Gastroesophageal sphincter (tissue), 3 donors: Measurements from ENCODE around the gene MXD3.

Experiments used
- POLR2A ChIP-seq, 2 donors: fragments of 450-650 bp; IDR thresholded peaks; one replicate each; pipeline ENCODE4 v1.6.1; 2017; ENCODE audit warnings: antibody characterized with exemption in 2 of 2, mild to moderate bottlenecking in 2 of 2, moderate library complexity in 1 of 2
- TF ChIP-seq, protein P1 (sequence below), 4 experiments: fragments of 200-600 bp in 2 of 4; fragments of 450-650 bp in 2 of 4; sonication (generic) in 1 of 4; IDR thresholded peaks; one replicate each; pipeline ENCODE4 v1.5.1; 2017 to 2019; ENCODE audit warnings: antibody characterized with exemption in 4 of 4, mild to moderate bottlenecking in 2 of 4, moderate library complexity in 2 of 4

DNA sequence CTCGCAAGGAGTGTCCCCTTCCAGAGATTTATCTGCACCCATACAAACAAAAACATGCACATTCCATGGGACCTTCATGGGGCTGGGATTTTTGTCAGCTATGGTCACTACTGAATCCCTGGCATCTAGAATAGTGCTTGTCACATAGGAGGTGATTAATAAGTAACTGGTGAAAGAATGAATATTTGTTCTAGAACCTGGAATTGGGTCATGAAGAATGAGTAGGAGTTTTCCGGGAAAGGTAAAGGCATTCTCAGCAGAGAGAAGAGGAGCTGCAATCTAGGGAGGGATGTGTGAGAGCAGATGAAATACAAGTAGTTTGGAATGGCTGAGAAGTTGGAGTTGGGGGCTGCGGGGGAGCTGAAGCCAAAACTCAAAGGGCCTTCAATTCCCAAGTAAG lies 42.6 kb upstream of the MXD3 start:
- no peak for TF ChIP-seq POLR2A (IDR thresholded peaks at IDR 0.05)
- TF ChIP-seq, protein P1, sequence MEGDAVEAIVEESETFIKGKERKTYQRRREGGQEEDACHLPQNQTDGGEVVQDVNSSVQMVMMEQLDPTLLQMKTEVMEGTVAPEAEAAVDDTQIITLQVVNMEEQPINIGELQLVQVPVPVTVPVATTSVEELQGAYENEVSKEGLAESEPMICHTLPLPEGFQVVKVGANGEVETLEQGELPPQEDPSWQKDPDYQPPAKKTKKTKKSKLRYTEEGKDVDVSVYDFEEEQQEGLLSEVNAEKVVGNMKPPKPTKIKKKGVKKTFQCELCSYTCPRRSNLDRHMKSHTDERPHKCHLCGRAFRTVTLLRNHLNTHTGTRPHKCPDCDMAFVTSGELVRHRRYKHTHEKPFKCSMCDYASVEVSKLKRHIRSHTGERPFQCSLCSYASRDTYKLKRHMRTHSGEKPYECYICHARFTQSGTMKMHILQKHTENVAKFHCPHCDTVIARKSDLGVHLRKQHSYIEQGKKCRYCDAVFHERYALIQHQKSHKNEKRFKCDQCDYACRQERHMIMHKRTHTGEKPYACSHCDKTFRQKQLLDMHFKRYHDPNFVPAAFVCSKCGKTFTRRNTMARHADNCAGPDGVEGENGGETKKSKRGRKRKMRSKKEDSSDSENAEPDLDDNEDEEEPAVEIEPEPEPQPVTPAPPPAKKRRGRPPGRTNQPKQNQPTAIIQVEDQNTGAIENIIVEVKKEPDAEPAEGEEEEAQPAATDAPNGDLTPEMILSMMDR (IDR thresholded peaks at IDR 0.05), result no peak
